NCI-H345 treated with DMSO at 0.1 percent for 48 hours (cell line): ENCODE data around the gene FOSL1.
A peak's percentile ranks its signal among the peaks of the same experiment; 100 is the strongest.

Experiments
- DNase-seq: peaks from one replicate; lab custom pipeline; 2025; ENCODE audit not compliant: unreplicated experiment; lab: John Stamatoyannopoulos, UW

Gene FOSL1

DNA sequence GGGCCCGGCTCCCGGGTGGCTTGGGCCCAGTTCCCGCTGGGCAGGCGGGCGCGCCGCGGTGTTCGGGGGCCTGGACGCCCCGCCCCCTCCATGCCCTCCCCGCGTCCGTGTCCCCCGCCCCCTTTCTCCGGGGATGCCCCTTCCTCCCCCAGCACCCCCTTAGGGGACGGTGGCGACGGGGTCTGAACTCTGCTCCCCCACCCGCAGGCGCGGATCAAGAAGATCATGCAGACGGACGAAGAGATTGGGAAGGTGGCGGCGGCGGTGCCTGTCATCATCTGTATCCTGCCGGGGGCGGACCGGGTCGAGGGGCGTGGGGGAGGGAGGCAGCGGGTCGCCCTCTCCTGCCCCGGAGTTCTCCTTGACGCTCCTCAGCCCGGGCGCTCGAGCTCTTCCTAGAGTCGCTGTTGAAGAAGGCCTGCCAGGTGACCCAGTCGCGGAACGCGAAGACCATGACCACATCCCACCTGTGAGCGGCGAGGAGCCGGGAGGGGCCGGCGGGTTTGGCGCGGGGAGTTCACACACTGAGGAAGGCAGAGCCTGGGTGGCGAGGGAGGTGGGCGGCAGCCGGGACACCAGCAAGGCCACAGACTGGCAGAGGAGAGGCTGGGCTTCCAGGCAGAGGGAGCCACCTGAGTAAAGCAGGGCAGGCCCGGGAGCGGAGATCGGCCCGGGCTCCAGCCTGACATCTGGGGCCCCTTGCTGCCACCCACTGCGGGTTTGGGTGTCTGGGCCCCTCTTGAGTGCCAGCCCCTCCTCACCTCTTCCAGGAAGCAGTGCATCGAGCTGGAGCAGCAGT lies 19.6 kb upstream of the FOSL1 start:
- no peak for DNase-seq

- peak; percentile 98 for DNase-seq
Measured at GRCh38 chr11:65919141-65919572, 19.0 kb upstream of the FOSL1 start, which contains the start of gene DRAP1. TSS of gene DRAP1 (plus strand) at chr11:65919426. CDS start at chr11:65919502, 76 bp downstream.

- no peak for DNase-seq
Measured at GRCh38 chr11:65918211-65919140, 18.3 kb upstream of the FOSL1 start, which contains the start of gene C11orf68. TSS of gene C11orf68 (minus strand) at chr11:65919062. CDS start at chr11:65919031, 31 bp downstream.

- no peak for DNase-seq
Measured at GRCh38 chr11:65917434-65918210, 17.4 kb upstream of the FOSL1 start.

GRCh38 chr11:65917077-65917433 lies 16.9 kb upstream of the FOSL1 start:
- DNase-seq: no peak

GRCh38 chr11:65916391-65916790 lies 16.2 kb upstream of the FOSL1 start:
- DNase-seq: no peak

- DNase-seq: no peak
Measured at GRCh38 chr11:65915821-65916251, 15.6 kb upstream of the FOSL1 start.

DNA sequence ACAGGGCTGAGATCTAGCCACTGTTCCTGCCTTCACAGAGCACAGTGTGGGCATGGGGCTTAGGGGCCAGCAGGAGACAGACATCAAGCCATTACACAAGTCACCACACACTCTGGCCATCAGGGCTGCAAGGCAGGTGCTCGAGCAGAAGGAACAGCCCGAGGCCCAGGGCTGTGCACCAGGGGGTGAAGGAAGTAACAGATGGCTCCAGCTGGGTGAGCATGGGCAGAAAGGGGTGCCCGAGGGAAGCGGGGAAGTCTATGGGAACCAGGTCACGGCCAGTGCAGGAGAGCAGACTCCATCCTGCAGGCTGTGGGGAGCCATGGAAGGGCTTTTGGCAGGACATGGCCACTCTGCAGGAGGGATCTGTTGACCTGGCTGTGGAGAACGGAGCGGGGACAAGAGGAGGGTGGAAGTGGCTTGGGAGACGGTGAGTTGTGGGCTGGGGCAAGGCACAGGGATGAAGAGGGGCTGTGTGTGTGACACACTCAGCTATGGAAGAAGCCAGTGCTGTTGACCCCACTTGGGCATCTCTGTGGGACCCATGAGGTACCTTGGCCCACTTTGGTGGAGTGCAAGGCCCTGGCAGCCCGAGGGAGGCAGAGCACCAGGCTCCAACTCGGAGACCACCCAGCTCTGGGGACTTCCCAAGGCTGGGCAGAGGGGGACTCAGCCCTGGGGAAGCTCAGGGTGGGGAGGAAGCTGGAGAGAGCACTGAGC lies 15.1 kb upstream of the FOSL1 start:
- no peak for DNase-seq

DNA sequence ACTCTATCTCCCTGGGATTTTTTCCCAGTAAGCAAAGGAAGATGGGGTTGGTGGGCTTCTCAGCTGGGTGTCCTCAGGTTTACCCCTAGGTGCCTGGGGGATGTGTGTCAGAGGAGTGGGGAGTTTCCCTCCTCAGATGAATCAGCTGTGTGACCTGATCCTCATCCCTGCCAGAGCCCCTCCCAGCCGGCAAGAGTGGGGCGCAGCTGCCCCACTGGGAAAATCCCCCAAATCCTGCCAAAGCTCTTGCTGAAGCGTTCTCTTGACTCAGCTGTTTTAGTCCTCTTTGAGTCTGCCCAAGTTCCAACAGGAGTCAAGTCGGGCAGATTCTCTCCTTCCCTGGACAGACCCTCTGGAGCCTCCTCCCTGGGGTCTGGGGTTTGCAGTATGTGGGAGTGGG lies 12.7 kb upstream of the FOSL1 start:
- no peak for DNase-seq

GRCh38 chr11:65911682-65912568 lies 11.7 kb upstream of the FOSL1 start:
- DNase-seq: no peak

DNA sequence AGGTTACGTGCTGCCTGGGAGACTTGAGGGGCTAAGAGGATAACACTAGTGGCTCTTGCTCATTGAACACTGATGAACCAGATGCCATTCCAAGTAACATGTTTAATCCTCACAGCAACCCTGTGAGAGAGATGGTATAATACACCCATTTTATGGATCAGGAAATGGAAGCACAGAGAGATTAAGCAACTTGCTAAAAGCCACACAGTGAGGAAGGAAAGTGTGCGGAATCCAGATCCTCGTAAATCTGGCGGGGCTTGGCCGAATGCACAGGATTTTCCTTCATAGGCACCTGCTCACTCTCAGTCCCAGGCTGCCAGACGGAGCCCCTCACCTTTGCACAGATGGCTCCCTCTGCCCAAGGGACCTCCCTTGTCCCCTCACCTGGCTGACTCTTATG lies 7.7 kb upstream of the FOSL1 start:
- no peak for DNase-seq

- no peak for DNase-seq
Measured at GRCh38 chr11:65906602-65907001, 6.4 kb upstream of the FOSL1 start.

GRCh38 chr11:65903715-65904114 lies 3.5 kb upstream of the FOSL1 start:
- DNase-seq: no peak

DNA sequence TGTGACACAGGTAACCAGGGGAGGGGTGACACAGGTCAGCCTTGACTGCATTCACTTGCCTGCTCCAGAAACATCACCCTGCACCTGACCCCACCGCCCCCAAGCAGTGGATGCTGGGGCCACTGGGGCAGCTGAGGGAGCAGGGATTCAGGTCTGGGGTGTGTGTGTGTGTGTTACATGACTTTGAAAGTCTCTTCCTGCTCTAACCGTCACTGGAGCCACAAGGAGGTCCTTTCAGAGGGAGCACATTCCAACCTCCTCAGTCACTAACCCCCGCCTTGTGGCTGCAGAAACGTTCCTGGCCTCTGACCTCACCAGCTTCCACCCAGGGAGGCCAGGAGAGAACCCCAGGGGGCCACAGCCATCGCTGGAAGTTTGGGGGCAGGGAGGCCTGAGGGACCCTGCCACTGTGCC lies 2.9 kb upstream of the FOSL1 start:
- DNase-seq: no peak

DNA sequence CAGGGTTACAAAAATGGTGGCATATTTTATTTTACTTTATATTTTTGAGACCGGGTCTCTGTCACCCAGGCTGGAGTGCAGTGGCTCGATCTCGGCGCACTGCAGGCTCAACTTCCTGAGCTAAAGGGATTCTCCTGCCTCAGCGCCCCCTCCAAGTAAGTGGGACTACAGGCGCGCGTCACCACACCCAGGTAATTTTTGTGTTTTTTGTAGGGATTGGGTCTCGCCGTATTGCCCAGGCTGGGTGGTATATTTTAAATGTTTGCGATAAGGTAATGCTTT lies 652 bp upstream of the FOSL1 start:
- DNase-seq: no peak

GRCh38 chr11:65899356-65900124 lies 648 bp downstream of the FOSL1 start:
- no peak for DNase-seq

GRCh38 chr11:65898656-65899355 lies 1.4 kb downstream of the FOSL1 start:
- DNase-seq: no peak

GRCh38 chr11:65897020-65897471 lies 3.1 kb downstream of the FOSL1 start:
- no peak for DNase-seq
